ENCODE results near the gene FHIT.

FHIT gene

GRCh38 chr3:59979542-59979941 lies 1271.7 kb downstream of the FHIT start:
- no peak for DNase-seq (ENCODE audit: insufficient read length, low spot score)
- FAIRE-seq, result no peak
- TF ChIP-seq, protein P1, sequence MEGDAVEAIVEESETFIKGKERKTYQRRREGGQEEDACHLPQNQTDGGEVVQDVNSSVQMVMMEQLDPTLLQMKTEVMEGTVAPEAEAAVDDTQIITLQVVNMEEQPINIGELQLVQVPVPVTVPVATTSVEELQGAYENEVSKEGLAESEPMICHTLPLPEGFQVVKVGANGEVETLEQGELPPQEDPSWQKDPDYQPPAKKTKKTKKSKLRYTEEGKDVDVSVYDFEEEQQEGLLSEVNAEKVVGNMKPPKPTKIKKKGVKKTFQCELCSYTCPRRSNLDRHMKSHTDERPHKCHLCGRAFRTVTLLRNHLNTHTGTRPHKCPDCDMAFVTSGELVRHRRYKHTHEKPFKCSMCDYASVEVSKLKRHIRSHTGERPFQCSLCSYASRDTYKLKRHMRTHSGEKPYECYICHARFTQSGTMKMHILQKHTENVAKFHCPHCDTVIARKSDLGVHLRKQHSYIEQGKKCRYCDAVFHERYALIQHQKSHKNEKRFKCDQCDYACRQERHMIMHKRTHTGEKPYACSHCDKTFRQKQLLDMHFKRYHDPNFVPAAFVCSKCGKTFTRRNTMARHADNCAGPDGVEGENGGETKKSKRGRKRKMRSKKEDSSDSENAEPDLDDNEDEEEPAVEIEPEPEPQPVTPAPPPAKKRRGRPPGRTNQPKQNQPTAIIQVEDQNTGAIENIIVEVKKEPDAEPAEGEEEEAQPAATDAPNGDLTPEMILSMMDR (IDR thresholded peaks at IDR 0.05; ENCODE audit: insufficient read depth, missing control alignments), result no peak

DNA sequence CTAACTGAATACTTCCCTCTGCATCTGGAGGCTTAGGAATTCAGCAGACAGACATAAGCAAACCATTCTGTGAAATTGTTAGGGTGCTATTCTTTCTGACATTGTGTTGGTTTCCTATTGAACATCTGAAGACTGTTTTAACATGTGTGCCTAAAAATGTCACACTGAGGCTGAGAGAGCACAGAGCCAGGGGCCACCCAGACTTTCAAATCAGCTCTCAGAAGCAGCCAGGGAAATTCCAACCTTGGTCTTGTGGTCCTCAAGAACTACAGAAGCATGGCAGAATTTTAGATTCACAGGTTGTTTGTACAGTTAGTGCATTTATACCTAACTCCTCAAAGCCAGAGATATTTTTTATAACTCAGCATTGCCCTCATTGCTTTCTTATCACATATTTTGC lies 1272.3 kb downstream of the FHIT start:
- FAIRE-seq (no peak), DNase-seq (ENCODE audit: insufficient read length, low spot score) (no peak)
- TF ChIP-seq, protein P1 (IDR thresholded peaks at IDR 0.05; ENCODE audit: insufficient read depth, missing control alignments), result no peak

- TF ChIP-seq, protein P1 (IDR thresholded peaks at IDR 0.05; ENCODE audit: insufficient read depth, missing control alignments), result no peak
- no peak for FAIRE-seq
These were observed 1280.5 kb downstream of the FHIT start for GRCh38 chr3:59970796-59971195.

DNA sequence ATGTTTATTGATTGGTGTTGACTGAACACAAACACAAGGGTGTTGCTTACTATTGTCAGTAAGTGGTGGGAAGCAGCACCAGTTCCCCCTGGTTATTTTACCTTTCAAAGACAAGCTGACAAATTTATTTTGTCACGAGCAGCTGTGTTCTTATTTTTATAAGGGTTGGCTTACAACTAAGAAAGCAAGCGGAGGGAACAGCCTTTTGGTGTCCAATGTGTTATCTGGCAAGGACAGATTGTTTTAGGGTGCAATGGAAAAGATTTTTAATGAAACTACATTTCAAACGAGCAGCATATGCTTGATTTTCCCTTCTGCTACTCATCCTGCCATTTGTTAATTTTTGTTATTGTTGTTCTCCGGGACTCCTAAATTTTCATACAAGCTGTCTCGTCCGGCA lies 1280.9 kb downstream of the FHIT start:
- TF ChIP-seq, protein P1 (IDR thresholded peaks at IDR 0.05; ENCODE audit: insufficient read depth, missing control alignments), result no peak
- DNase-seq (ENCODE audit: insufficient read length, low spot score) (no peak), FAIRE-seq (no peak)

More at GRCh38 chr3:59970796-59971195, 1280.5 kb downstream of the FHIT start:
- DNase-seq (ENCODE audit: insufficient read length, low spot score), result no peak

DNA sequence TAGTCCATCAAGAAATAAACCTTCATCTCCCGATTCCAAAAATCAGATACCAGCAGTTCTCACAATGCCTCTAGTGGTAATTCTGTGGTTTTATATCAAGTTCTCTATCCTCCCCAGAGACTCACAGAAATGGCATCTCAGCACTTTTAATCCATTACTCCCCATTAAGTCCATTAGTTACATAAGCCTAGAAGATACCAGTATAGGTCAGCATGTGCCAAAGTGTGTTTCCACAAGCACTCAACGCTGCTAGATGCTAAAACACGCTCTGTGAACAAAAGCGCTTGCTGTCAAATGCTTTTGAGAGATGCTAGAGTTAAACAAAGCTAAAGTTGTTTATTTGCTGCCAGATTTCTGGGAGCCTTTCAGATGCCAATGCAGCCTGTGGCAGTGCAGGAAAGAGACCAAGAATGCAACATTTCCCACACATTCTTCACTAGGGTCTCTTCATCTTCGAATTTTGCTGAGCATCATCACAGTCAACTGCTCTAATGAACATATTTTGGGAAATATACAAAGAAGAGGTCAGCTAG lies 1282.7 kb downstream of the FHIT start:
- DNase-seq (ENCODE audit: insufficient read length, low spot score) (no peak), FAIRE-seq (no peak)
- TF ChIP-seq, protein P1 (IDR thresholded peaks at IDR 0.05; ENCODE audit: insufficient read depth, missing control alignments), result no peak

DNA sequence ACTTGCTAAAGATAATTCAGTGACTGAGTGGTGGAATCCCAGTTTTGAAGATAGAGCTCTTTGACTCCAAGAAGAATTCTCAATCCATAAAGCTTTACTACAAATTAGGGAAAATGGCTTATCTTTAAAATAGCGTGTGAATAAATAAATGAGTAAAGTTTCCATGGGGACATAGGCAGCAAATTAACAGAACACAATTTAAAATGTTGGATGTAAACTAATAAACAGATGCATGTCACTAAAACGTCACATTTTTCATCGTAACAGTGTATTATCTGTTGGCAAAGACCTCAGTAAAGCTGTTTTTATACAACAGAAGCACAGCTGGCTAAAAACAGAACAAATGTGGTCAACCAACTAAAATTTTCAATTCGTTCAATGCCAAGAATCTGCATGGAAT lies 1287.6 kb downstream of the FHIT start:
- TF ChIP-seq, protein P1 (IDR thresholded peaks at IDR 0.05; ENCODE audit: insufficient read depth, missing control alignments), result no peak
- no peak for DNase-seq (ENCODE audit: insufficient read length, low spot score)
- no peak for FAIRE-seq

- TF ChIP-seq, protein P1 (IDR thresholded peaks at IDR 0.05; ENCODE audit: insufficient read depth, missing control alignments), result no peak
- DNase-seq (ENCODE audit: insufficient read length, low spot score), result no peak
- FAIRE-seq, result no peak
These were observed 1294.1 kb downstream of the FHIT start for GRCh38 chr3:59957150-59957549.

Measured in D721Med (cell line).